Neural progenitor cell (in vitro differentiated cells): ENCODE measurements around the gene FOXO6.

Experiments used
- EZH2 ChIP-seq: fragments of 200-600 bp; sonication (generic); IDR thresholded peaks from 2 replicates; pipeline ENCODE4 v1.6.1; 2017; ENCODE audit warnings: antibody characterized with exemption, mild to moderate bottlenecking, moderate library complexity
- EZH2phosphoT487 ChIP-seq: fragments of 200-600 bp; sonication (generic); IDR thresholded peaks from 2 replicates; pipeline ENCODE4 v1.6.1; 2017; ENCODE audit warnings: antibody characterized with exemption
- TF ChIP-seq, protein P1 (sequence below): fragments of 200-600 bp; sonication (generic); IDR thresholded peaks from 2 replicates; pipeline ENCODE4 v1.5.1; 2017; ENCODE audit warnings: antibody characterized with exemption, mild to moderate bottlenecking

DNA sequence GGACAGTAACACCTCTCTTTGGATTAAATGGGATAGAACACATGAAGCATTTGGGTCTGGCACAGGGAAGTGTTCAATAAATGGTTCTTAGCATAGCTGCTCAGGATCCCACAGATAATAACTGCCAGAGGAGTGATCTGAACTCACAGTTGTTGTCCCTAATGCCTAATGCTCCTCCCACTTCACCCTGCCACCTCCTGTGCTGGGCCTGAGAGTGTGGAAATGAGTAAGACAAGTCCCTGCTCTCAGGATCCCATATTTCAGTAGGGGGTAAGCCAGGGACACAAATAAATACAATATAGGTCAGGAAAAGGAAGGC lies 19.9 kb upstream of the FOXO6 start:
- TF ChIP-seq, protein P1, sequence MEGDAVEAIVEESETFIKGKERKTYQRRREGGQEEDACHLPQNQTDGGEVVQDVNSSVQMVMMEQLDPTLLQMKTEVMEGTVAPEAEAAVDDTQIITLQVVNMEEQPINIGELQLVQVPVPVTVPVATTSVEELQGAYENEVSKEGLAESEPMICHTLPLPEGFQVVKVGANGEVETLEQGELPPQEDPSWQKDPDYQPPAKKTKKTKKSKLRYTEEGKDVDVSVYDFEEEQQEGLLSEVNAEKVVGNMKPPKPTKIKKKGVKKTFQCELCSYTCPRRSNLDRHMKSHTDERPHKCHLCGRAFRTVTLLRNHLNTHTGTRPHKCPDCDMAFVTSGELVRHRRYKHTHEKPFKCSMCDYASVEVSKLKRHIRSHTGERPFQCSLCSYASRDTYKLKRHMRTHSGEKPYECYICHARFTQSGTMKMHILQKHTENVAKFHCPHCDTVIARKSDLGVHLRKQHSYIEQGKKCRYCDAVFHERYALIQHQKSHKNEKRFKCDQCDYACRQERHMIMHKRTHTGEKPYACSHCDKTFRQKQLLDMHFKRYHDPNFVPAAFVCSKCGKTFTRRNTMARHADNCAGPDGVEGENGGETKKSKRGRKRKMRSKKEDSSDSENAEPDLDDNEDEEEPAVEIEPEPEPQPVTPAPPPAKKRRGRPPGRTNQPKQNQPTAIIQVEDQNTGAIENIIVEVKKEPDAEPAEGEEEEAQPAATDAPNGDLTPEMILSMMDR: no peak
- TF ChIP-seq EZH2 (no peak), EZH2phosphoT487 (no peak)
